Upper lobe of left lung (tissue), 4 donors: Measurements from ENCODE around the gene PSORS1C2.

ENCODE experiments used
- EP300 ChIP-seq, 4 donors: sonication (generic); formaldehyde crosslinking; IDR thresholded peaks; one replicate each; pipeline ENCODE4 v1.5.1; 2017; ENCODE audit warnings: antibody characterized with exemption in 4 of 4, control low read depth in 2 of 4
- POLR2A ChIP-seq, 4 donors: fragments of 450-650 bp; IDR thresholded peaks; one replicate each; pipeline ENCODE4 v1.5.1; 2016 to 2017; ENCODE audit warnings: antibody characterized with exemption in 4 of 4, mild to moderate bottlenecking in 2 of 4
- POLR2AphosphoS5 ChIP-seq, 2 donors: sonication (generic); formaldehyde crosslinking; IDR thresholded peaks; one replicate each; pipeline ENCODE4 v1.5.1; 2017; ENCODE audit warnings: antibody characterized with exemption in 2 of 2
- TF ChIP-seq, protein P1 (sequence below), 6 experiments: fragments of 450-650 bp in 4 of 6; fragments of 200-600 bp in 2 of 6; sonication (generic) in 2 of 6; IDR thresholded peaks; one replicate each; pipeline ENCODE4 v1.5.1; 2016 to 2019; ENCODE audit warnings: antibody characterized with exemption in 6 of 6

DNA sequence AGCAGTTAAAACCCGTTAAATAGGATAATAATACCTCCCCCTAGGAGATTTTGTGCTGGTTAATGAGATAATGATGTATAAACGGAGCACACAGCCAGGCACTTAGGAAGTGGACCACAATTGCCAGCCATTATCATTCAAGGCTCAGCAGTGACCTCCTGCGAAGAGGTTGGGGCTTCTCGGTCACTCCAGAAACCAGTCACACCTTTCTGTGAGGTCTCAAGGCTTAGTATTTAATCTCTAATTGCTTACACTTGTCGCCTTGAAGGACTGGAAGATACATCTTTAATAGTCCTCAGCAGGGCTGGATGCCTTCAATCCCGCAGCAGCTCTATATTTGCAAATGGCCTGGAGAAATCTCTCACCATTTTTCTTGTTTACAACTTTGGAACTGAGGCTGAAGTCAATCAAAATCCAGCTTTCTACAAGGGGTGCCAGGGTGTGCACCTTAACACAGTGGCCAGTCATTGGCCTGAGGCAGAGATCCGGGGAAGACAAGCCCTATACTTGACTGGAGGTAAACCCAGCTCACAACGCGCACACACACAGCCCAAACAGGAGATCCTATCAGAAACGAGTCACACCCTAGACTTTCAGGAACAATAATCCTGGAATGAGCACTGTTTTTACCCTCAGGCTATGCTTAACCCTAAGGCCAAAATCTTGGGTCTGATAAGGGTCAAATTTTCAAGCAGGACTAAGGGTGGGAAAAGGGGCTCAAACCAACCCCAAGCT is 30.4 kb upstream of the PSORS1C2 start:
- no peak for TF ChIP-seq POLR2A (IDR thresholded peaks at IDR 0.05)
- TF ChIP-seq, protein P1, sequence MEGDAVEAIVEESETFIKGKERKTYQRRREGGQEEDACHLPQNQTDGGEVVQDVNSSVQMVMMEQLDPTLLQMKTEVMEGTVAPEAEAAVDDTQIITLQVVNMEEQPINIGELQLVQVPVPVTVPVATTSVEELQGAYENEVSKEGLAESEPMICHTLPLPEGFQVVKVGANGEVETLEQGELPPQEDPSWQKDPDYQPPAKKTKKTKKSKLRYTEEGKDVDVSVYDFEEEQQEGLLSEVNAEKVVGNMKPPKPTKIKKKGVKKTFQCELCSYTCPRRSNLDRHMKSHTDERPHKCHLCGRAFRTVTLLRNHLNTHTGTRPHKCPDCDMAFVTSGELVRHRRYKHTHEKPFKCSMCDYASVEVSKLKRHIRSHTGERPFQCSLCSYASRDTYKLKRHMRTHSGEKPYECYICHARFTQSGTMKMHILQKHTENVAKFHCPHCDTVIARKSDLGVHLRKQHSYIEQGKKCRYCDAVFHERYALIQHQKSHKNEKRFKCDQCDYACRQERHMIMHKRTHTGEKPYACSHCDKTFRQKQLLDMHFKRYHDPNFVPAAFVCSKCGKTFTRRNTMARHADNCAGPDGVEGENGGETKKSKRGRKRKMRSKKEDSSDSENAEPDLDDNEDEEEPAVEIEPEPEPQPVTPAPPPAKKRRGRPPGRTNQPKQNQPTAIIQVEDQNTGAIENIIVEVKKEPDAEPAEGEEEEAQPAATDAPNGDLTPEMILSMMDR (IDR thresholded peaks at IDR 0.05): no peak
- no peak for TF ChIP-seq POLR2AphosphoS5 (IDR thresholded peaks at IDR 0.05)
- TF ChIP-seq EP300 (IDR thresholded peaks at IDR 0.05): no peak
